Middle frontal gyrus (tissue), 1 donor: ENCODE data around the gene PIGV.

Source experiments
- DNase-seq: peaks from one replicate; pipeline ENCODE4 v3.0.0-alpha.2; 2015; ENCODE audit warnings: low spot score; ENCODE audit errors: extremely low spot score

Gene PIGV

DNA sequence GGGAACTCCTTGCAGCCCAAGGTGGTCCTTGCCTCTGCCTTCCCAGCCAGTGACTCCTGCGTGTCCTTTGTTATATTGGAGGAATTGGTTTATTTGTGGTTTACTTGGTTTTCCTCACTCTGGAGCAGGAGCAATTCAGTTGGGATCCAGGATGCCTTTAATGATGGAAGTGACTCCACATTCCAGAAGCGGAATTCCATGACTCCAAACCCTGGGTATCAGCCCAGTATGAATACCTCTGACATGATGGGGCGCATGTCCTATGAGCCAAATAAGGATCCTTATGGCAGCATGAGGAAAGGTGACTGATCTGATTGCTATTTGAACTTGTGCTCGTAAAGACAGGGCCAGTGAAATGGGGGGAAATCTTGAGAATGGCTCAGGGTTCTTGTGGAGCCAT is 15.1 kb upstream of the PIGV start:
- DNase-seq: no peak

GRCh38 chr1:26774462-26774861 is 13.3 kb upstream of the PIGV start:
- no peak for DNase-seq

GRCh38 chr1:26775666-26776065 is 12.1 kb upstream of the PIGV start:
- no peak for DNase-seq

- DNase-seq: no peak
Measured at GRCh38 chr1:26779098-26779668, 8.6 kb upstream of the PIGV start.

DNA sequence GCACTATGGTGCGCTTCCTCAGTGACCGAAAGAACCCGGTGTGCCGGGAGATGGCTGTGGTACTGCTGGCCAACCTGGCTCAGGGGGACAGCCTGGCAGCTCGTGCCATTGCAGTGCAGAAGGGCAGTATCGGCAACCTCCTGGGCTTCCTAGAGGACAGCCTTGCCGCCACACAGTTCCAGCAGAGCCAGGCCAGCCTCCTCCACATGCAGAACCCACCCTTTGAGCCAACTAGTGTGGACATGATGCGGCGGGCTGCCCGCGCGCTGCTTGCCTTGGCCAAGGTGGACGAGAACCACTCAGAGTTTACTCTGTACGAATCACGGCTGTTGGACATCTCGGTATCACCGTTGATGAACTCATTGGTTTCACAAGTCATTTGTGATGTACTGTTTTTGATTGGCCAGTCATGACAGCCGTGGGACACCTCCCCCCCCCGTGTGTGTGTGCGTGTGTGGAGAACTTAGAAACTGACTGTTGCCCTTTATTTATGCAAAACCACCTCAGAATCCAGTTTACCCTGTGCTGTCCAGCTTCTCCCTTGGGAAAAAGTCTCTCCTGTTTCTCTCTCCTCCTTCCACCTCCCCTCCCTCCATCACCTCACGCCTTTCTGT is 7.3 kb upstream of the PIGV start:
- DNase-seq: no peak

GRCh38 chr1:26781206-26781825 is 6.4 kb upstream of the PIGV start:
- no peak for DNase-seq

- DNase-seq: no peak
Measured at GRCh38 chr1:26782521-26783212, 5.1 kb upstream of the PIGV start.

DNA sequence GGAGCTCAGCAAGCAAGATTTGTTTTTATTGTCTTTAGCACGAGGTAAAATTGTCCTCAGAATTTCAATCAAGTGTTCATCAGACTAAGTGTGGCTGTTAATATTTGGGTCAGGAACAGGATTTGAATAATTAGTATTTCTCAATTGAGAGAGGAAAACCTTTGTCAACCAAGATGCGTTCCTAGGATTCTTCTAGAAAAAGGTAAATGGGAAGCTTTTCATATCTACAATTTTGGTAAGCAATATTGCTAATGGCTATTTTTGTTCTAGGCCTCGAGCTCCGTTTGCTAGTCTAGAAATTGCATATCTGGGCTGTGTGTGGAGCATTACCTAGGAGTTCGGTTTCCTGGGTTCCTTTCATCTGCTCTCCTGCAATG is 4.1 kb upstream of the PIGV start:
- DNase-seq: no peak

GRCh38 chr1:26784023-26784871 is 3.5 kb upstream of the PIGV start:
- no peak for DNase-seq

DNA sequence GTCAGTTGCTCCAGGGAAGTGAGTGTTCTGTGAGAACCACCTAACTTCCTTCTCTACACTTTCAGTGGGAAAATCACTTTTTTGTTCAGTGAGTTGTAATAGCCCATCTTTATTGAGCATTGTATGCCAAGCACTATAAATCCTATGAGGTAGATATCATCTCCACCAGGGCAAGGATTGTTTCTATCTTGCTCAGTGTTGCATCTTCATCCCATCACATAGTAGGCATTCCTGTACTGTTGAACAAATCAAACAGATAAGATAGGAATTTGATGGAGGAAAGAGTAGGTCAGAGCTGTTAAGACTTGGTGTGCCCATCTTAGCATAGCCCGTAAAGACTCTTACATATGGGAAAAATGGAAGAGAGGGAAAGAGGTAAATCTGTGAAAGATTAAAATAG is 2.9 kb upstream of the PIGV start:
- no peak for DNase-seq

- DNase-seq: no peak
Measured at GRCh38 chr1:26785611-26786436, 1.9 kb upstream of the PIGV start.

DNA sequence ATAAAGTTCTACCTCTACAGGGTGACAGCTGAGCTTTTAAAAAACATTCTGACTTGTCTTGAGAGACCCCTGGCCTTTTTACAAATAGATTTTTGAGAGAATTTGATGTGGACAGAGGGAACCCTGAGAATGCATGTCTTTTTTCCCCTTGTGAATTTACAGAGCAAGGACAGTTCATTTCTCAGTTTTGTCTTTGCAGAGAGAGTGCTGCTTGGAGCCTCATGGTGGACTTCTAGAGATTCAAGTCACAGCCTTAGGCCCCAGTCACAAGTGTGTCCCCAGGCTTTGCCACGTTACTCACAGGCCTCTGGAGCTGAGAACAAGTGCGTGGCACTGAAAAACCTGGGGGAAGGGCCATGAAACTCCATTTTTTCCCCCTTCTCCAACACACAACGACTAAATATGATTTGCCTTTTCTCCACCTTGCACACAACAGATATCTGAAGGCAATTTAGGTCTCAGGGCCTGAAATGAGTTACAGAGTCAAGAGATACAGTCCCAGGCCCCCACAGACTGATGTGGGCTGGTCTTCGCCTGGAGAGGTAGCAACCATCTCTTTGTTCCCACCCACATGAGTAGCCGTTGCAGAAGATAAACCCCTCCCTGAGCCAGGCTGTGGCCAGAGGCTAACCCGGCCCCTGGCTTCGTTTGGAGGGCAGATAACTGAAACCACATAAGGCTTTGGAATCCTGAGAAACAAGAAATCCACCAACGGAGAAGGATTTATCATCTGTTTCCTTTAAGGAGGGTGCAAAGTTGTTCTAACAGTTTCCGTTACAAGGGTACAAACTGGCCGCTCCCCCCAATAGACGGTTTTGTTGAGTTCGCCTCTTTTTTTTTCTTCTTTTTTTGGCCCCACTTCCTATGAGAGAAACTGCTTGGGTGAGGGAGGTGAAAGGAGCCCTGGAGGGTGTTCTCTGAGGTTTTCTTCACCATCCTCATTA is 1.0 kb upstream of the PIGV start:
- DNase-seq: no peak

GRCh38 chr1:26787381-26787705 is 407 bp upstream of the PIGV start:
- no peak for DNase-seq

DNA sequence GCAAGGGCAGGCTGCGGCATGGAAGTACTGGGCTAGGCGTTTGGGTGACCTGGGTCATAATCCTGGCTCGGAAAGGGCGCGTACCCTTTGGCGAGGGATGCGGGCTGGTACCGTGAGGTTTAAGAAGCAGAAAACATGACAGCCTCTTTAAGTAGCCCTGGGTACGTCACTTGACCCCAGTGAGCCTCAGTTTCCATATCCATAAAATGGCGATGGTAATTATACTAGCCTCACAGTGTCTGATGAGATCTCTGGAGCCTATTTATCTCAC is 700 bp downstream of the PIGV start:
- DNase-seq: no peak

DNA sequence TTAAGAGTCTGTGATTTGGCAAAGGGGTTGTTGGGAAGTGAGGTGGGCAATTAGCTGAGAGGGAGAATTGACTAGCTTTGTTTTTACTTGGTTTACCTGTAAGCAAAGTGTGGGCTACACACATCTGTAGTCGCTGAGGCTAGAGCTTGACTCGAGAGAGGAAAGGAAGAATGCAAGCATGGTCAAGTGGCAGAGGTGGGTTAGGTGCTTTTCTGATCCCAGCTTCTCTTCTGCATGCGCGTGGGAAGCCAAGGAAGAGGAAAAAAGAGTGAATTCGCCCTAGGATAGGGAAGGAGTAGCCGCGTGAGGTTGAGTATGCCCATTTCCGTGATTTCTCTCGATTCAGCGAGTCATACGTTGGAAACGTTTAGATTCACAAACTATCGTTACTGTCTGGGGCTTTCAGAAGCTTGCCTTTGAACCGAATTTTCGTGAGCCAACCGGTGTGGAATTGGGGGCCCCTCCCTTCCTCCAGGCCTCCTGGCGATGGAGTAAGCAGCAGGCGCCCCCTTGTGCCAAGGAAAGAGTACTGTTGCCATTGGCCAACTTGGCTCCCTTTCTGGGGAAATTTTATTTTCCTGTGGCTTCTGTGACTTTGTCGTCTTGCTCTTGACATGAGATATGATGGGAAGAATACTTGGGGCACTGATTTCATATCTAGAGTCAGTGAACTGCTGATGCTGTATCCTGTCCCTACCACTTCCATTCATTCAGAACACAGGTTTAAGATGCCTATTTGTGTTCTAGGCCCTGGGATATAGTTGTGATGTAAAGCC is 1.3 kb downstream of the PIGV start:
- DNase-seq: peak; percentile 83

DNA sequence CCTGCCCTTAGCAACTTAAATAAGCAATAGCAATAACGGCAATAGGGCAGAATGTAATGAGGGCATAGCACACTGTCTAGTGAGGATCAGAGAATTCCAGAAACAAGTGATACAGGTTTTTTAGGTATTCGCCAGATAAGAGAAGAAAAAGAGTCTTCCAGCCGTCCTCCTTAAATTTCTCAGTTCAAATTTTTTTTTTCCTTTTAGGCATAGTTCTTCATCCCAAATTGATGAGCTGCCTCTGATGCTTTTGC is 1.8 kb downstream of the PIGV start:
- no peak for DNase-seq

GRCh38 chr1:26789931-26790330 is 2.2 kb downstream of the PIGV start:
- DNase-seq: no peak

DNA sequence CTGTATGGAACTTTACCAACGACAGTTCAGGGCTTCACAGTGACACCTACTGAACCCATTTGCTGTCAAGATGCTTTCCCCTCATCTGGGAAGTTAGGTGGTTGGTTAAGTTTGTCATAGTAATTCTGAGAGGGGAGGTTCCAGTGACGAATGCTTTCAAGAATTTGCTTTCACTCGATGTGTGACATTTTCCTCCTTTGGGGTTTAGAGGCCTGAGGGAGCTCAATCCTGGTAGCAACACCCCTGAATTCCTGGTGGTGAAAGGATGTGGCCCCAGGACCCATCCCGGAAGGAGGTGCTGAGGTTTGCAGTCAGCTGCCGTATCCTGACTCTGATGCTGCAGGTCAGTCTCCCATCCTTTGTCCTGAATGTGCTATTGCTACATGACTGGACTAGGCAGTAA is 2.8 kb downstream of the PIGV start:
- no peak for DNase-seq

GRCh38 chr1:26791148-26791547 is 3.4 kb downstream of the PIGV start:
- no peak for DNase-seq

DNA sequence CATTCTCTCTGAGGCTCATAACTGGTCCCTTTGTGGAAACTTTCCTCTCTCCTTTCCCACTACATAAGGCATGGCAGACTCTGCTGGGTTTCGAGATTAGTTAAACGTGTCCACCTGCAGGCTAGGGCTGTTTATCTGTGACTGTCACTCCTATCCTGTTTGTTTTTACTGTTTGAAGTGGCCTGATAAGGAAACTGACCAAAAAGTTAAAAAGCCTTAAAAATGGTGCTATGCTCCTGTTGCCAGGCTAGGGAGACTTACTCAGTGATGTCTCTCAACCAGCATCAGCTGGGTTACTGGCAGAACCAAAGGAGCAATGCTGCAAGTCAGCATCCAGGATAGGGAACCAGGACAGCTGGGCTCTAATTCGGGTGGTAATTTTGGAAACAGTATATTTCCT is 3.9 kb downstream of the PIGV start:
- no peak for DNase-seq
